Measurements from ENCODE around the gene CNTN1. TPM values are rescaled to one million over a fixed set of nuclear protein-coding genes. Genes with fewer than 3 reads are reported as not detected.

CNTN1 gene
- total and polyA plus RNA-seq, 2 donors (not counting 1 experiment from before 2014, with no cell fraction given), result not detected

DNA sequence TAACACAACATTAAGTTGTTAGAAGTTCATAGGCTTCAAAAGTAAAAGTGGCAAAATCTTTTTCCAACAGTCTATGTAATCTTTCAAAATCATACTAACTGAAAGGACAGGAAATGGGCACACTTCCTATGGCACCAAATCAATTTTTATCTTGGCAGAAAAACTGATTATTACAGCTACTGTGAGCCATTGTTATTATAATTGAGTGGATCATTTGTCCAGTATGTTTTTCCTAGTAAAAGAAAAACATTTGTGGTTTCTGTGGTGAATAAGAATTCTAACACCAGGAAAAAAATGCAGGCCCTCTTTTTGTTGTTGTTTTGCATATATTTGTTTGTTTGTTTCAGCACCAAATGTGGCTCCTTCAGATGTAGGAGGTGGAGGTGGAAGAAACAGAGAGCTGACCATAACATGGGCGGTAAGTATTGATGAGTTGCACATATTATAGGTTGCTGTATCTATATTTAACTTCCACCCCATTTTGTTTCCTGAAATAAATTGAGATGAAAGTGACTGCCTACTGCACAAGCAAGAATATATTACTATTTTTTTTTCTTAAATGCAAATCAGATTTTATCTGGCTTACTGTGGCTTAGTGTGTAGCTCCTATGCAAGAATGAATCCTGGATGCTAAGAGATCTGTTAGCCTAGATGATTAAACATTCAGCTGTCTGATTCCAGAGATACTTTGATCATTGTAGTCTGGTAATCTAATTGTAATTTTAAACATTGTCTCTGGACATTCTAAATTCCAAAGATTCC lies 321.8 kb downstream of the CNTN1 start:
- Mint-ChIP-seq H3K4me3 (no peak overlapping the region), H3K9me3 (ENCODE audit: insufficient read depth) (peaks cover 12% of the 10 kb centered on the region), H3K27ac (no peak overlapping the region), H3K27me3 (no peaks in the 10 kb centered on the region), H3K4me1 (no peaks in the 10 kb centered on the region)
- no peak overlapping the region for H2AFZ ChIP-seq (ENCODE audit: insufficient read depth, low read depth, low read length, poor library complexity, severe bottlenecking)
- no peaks in the 10 kb centered on the region for H3K79me2 ChIP-seq (ENCODE audit: control insufficient read depth, insufficient read depth, low read length)
- no peaks in the 10 kb centered on the region for H3K27me3 ChIP-seq (replicated peaks in 1 of 4; ENCODE audit: control extremely low read depth in 1 of 4, control insufficient read depth in 3 of 4, insufficient read depth in 4 of 4, low read length in 3 of 4)
- no peaks in the 10 kb centered on the region for H3K36me3 ChIP-seq (replicated peaks in 1 of 2; ENCODE audit: control extremely low read depth in 1 of 2, control insufficient read depth in 1 of 2, extremely low read depth in 1 of 2, insufficient read depth in 2 of 2, low read length in 1 of 2)
- no peak overlapping the region for H3K27ac ChIP-seq (ENCODE audit: low read length in 2 of 2)
- no peak overlapping the region for H3K4me3 ChIP-seq (ENCODE audit: control extremely low read depth in 1 of 5, extremely low read depth in 1 of 5, insufficient read depth in 1 of 5, low read depth in 2 of 5, low read length in 4 of 5)
- no peak overlapping the region for H3K9ac ChIP-seq (ENCODE audit: low read length)
- H4K20me1 ChIP-seq (ENCODE audit: control insufficient read depth, insufficient read depth, low read length, poor library complexity, severe bottlenecking), result no peaks in the 10 kb centered on the region
- TF ChIP-seq EZH2 (IDR thresholded peaks at IDR 0.05; ENCODE audit: borderline replicate concordance, insufficient read depth, low read depth, low read length, poor library complexity, severe bottlenecking), result no peak
- TF ChIP-seq, protein P1, sequence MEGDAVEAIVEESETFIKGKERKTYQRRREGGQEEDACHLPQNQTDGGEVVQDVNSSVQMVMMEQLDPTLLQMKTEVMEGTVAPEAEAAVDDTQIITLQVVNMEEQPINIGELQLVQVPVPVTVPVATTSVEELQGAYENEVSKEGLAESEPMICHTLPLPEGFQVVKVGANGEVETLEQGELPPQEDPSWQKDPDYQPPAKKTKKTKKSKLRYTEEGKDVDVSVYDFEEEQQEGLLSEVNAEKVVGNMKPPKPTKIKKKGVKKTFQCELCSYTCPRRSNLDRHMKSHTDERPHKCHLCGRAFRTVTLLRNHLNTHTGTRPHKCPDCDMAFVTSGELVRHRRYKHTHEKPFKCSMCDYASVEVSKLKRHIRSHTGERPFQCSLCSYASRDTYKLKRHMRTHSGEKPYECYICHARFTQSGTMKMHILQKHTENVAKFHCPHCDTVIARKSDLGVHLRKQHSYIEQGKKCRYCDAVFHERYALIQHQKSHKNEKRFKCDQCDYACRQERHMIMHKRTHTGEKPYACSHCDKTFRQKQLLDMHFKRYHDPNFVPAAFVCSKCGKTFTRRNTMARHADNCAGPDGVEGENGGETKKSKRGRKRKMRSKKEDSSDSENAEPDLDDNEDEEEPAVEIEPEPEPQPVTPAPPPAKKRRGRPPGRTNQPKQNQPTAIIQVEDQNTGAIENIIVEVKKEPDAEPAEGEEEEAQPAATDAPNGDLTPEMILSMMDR (IDR thresholded peaks at IDR 0.05), result no peak
- intact Hi-C loops (cut with micrococcal nuclease), result no loop called here
- DNase-seq (no peak), ATAC-seq (ENCODE audit: low read depth) (no peak)
- H3K4me2 ChIP-seq (replicated peaks; ENCODE audit: low read depth, low read length, poor library complexity, severe bottlenecking), result no peak overlapping the region
- H3K4me1 ChIP-seq (ENCODE audit: control insufficient read depth in 2 of 2, insufficient read depth in 2 of 2, low read length in 2 of 2), result no peaks in the 10 kb centered on the region
- no CpG with 5 or more reads among the region's 1 CpG for WGBS (ENCODE audit: insufficient coverage)
- CTCF ChIA-PET, result no interaction called here
- peaks cover 3 to 11% (median 9%) of the 10 kb centered on the region in 3 donors for H3K9me3 ChIP-seq (ENCODE audit: control extremely low read depth in 1 of 3, control insufficient read depth in 2 of 3, insufficient read depth in 1 of 3, low read length in 2 of 3)
- POLR2A ChIA-PET, result no interaction called here

DNA sequence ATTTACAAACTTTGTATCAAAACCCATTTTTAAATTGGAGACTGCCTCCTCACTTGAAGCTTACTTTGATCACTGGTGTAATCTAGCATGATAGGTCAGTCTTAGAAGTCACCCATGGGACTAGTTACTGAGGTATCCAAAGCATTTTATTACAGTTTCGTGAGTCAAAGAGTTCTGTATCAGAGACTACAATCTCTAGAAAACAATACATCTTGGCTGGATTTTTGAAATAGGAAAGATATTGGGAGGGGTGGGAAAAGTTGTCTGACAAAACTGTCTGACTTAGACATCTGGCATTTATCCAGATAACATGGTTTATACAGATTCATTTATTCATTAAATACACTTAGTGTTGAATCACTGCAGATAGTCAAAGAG lies 322.4 kb downstream of the CNTN1 start:
- H3K4me3 Mint-ChIP-seq, result no peak overlapping the region
- intact Hi-C loops (cut with micrococcal nuclease), result no loop called here
- no peak for TF ChIP-seq EZH2 (IDR thresholded peaks at IDR 0.05; ENCODE audit: borderline replicate concordance, insufficient read depth, low read depth, low read length, poor library complexity, severe bottlenecking)
- TF ChIP-seq, protein P1 (IDR thresholded peaks at IDR 0.05), result no peak
- no peaks in the 10 kb centered on the region for H3K4me1 Mint-ChIP-seq
- Histone ChIP-seq H2AFZ (ENCODE audit: insufficient read depth, low read depth, low read length, poor library complexity, severe bottlenecking) (no peak overlapping the region), H3K4me2 (replicated peaks; ENCODE audit: low read depth, low read length, poor library complexity, severe bottlenecking) (no peak overlapping the region), H3K36me3 (replicated peaks in 1 of 2; ENCODE audit: control extremely low read depth in 1 of 2, control insufficient read depth in 1 of 2, extremely low read depth in 1 of 2, insufficient read depth in 2 of 2, low read length in 1 of 2) (no peaks in the 10 kb centered on the region), H4K20me1 (ENCODE audit: control insufficient read depth, insufficient read depth, low read length, poor library complexity, severe bottlenecking) (no peaks in the 10 kb centered on the region), H3K4me3 (ENCODE audit: control extremely low read depth in 1 of 5, extremely low read depth in 1 of 5, insufficient read depth in 1 of 5, low read depth in 2 of 5, low read length in 4 of 5) (no peak overlapping the region), H3K4me1 (ENCODE audit: control insufficient read depth in 2 of 2, insufficient read depth in 2 of 2, low read length in 2 of 2) (no peaks in the 10 kb centered on the region), H3K27ac (ENCODE audit: low read length in 2 of 2) (no peak overlapping the region), H3K79me2 (ENCODE audit: control insufficient read depth, insufficient read depth, low read length) (no peaks in the 10 kb centered on the region), H3K9me3 (ENCODE audit: control extremely low read depth in 1 of 3, control insufficient read depth in 2 of 3, insufficient read depth in 1 of 3, low read length in 2 of 3) (peaks cover 0 to 11% (median 9%) of the 10 kb centered on the region in 3 donors), H3K9ac (ENCODE audit: low read length) (no peak overlapping the region), H3K27me3 (replicated peaks in 1 of 4; ENCODE audit: control extremely low read depth in 1 of 4, control insufficient read depth in 3 of 4, insufficient read depth in 4 of 4, low read length in 3 of 4) (no peaks in the 10 kb centered on the region)
- no peak for DNase-seq
- ChIA-PET CTCF (no interaction called here), POLR2A (no interaction called here)
- no CpG with 5 or more reads among the region's 1 CpG for WGBS (ENCODE audit: insufficient coverage)
- no peaks in the 10 kb centered on the region for H3K27me3 Mint-ChIP-seq
- H3K9me3 Mint-ChIP-seq (ENCODE audit: insufficient read depth), result peaks cover 12% of the 10 kb centered on the region
- no peak for ATAC-seq (ENCODE audit: low read depth)
- no peak overlapping the region for H3K27ac Mint-ChIP-seq
